ENCODE measurements around the gene GCAT.

- TF ChIP-seq POLR2AphosphoS5 (IDR thresholded peaks at IDR 0.05) (no peak), CTCF (IDR thresholded peaks at IDR 0.05) (no peak)
These were observed 47.6 kb upstream of the GCAT start for GRCh38 chr22:37760152-37760551.
